Epidermal melanocyte (primary cell): ENCODE measurements around the gene GPR137B.
"Not testable (repeated sequence)": the region's sequence is repeated elsewhere in the genome, so short reads cannot be mapped to it uniquely, and the experiment has no call there.

Experiments used
- DNase-seq: peaks from one replicate; pipeline ENCODE4 v3.0.0; 2011; ENCODE audit warnings: low spot score; ENCODE audit not compliant: insufficient read length

Gene GPR137B

GRCh38 chr1:236144033-236144432 is 1.7 kb downstream of the GPR137B start:
- no peak for DNase-seq

- DNase-seq: no peak
Measured at GRCh38 chr1:236144446-236145150, 2.3 kb downstream of the GPR137B start.

DNA sequence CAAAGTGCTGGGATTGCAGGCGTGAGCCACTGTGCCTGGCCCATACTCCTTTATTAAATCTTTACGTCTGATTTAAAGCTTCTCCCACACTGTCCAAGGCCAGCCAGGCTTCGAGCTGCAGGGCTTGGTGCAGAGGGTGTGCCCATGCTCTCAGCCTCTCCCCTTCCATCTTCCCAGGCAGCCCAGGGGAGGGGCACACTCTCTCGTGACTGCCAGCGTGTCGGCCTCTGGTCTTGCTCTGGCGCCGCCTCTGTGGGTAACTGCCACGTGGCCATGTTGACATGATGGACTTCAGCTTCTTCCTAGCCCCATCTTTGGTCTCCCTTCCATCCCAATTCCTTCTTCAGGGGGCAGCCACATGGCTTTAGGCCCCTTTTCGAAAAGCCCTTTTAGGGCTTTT is 4.7 kb downstream of the GPR137B start:
- no peak for DNase-seq

DNA sequence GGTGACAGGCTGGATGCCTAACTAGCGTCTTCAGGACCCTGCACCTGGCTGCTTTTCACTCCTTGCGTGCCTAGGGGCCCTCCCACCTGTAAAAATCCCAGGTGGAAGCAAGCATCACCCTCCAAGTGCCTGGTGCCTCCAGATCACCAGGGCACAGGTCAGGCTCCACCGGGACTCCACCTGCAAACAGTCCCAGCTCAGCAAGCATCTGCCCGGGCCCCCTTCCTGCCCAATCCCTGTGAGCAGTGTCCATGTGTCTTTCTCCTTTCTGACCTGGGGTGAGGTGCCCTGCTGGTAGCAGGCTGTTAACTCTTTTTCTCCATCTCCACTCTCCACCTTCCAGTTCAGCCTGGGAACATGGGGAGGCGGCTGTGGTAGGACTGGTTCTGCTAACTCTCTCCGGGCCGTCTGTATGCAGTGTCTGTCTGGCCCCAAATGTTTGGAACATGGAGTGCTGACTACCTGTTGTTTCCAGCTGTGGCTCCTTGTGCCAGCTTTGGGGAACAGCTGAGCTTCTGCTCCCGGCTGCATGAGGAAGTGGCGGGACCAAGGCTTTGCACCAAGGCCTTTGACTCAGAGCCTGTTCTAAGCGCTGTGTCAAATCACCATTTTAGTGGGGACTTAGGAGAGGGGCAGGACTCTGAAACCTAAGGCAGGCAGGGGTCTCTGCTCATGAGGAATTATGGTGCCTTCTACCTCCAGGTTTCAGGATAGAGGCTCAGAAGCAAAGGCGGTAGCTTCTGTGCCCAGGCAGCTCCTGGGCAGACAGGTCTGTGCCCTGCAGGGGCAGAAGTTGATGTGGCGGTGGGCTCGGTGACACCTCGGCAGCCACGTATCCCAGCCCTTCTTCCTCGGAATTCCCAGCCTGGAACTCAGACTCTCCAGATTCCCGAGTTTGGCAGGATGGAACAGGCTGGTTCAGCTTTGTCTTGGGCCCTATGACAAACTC is 5.5 kb downstream of the GPR137B start:
- no peak for DNase-seq

DNA sequence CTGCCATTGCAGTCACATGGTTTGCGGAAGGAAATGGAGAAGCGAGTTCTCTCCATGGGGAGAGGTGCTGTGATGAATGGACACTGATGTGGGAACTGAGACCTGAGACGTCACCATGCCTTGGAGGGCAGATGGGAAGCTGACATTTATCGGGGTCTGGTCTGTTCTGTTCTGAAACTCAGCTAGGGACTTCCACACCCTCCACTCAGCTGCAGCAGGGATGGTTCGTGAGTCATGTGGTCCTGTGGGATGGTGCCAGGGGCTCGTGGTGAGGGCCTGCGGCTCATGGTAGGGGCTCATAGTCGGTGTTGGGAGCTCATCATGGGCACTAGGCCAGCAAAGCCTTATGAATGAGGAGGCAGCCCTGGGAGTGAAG is 6.1 kb downstream of the GPR137B start:
- peak; percentile 91 for DNase-seq

- DNase-seq: no peak
Measured at GRCh38 chr1:236149003-236149595, 6.8 kb downstream of the GPR137B start.

GRCh38 chr1:236149696-236150228 is 7.4 kb downstream of the GPR137B start:
- no peak for DNase-seq

DNA sequence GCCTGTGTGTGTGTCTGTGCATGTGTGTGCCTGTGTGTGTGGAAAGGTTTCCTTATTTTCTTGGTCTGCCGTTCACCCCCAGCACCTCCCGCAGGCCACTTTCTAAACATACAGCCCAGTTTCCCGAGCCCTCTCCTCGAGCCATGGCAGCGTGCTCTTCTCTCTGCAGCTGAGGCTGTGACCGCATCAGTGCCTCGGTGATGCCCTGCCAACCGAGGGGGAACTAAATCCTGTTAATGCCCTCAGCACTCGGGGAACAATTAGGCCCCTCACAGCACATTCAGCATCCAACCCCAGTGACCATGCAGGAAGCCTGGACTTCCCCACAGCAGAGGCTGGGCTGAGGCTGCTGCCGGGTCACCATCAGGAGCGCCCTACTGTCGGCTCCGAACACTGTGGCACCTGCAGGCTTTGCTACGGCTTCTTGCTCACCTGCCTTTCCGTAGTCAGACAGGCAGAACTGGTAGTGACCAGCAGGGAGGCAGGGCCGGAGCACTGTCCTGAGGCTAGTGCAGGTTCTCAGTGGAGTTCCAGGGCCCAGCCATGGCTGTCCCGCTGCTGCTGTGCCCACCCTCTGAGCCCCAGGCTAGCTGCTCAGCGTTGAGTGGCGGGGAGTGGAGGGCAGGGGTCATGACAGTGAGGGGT is 8.1 kb downstream of the GPR137B start:
- no peak for DNase-seq

DNA sequence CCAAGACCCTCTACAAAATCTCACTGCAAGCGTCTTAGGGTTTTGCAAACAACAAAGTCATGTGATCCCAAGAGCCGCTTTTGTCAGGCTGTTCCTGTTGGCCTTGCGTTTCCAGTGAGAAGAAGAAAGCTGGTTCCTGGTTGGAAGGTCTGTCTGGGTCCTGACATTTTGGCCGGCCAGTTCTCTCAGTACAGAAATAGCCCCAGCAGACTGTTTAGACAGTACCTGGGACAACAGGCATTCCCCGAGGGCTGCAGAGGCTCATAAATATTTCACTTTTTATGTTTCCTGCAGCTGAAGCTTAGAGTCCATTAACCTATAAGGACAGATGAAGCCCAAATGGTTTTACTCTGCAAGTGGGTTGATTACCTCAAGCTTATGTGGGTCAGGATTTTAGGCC is 8.6 kb downstream of the GPR137B start:
- no peak for DNase-seq

DNA sequence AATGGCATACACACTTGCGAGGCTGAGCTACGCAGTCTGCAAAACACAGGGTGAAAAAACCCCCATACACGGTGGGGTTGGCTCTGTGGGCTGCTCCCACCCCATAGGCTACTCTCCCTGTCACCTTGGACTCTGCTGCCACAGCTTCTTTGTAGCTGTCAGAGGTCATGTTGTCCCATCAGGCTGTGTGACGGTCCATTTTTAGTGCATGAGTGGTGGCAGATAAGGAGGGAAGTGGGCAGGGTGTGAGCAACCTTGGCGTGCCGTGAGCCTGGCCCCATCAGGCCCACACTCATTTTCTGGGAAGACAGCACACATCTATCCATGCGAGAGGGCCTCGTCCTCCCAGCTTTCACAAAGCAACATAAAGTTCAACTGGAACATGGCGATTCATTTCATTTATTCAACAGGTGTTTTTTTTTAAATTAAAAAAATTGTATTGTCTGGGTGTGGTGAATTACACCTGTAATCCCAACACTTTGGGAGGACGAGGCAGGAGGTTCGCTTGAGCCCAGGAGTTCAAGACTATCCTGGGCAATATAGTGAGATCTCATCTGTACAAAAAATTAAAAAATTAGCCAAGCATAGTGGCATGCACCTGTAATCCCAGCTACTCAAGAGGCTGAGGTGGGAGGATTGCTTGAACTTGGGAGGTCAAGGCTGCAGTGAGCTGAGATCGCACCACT is 9.5 kb downstream of the GPR137B start:
- no peak for DNase-seq

- no peak for DNase-seq
Measured at GRCh38 chr1:236154126-236154525, 11.8 kb downstream of the GPR137B start.

DNA sequence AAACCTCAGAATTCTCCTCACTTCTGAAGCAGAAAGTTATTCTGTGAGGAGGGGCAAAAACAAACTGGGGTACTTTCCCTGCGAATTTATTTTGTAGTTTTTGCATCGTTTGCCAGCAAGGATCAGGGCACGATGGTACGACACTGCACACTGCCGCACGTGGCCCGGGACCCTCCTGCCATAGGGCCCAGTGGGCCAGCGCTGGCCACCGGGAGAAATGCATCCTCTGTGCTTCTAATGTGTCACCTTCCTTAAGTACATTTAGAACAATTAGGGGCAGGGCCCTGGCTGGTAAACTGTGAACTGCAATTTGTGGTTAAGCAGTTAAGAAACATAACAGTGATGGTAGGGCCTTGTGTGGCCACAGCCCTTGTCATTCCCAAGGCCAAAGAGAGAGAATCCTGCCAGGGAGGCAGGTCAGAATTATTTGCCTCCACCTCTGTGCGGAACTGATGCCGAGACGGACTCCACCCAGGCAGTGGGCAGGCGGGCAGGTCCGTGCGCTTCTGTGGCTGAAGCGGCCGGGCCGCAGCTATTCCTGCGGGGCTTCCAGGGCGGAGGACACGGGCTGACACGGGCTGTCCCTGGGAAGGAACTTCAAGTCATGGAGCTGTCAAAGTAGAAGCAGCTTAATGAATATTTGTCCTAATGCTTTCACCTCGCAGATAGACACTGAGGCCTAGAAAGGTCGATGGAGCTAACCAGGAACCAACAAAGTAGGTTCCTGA is 12.5 kb downstream of the GPR137B start:
- no peak for DNase-seq

GRCh38 chr1:236155399-236155767 is 13.0 kb downstream of the GPR137B start:
- no peak for DNase-seq

- DNase-seq: no peak
Measured at GRCh38 chr1:236155841-236156503, 13.6 kb downstream of the GPR137B start.

DNA sequence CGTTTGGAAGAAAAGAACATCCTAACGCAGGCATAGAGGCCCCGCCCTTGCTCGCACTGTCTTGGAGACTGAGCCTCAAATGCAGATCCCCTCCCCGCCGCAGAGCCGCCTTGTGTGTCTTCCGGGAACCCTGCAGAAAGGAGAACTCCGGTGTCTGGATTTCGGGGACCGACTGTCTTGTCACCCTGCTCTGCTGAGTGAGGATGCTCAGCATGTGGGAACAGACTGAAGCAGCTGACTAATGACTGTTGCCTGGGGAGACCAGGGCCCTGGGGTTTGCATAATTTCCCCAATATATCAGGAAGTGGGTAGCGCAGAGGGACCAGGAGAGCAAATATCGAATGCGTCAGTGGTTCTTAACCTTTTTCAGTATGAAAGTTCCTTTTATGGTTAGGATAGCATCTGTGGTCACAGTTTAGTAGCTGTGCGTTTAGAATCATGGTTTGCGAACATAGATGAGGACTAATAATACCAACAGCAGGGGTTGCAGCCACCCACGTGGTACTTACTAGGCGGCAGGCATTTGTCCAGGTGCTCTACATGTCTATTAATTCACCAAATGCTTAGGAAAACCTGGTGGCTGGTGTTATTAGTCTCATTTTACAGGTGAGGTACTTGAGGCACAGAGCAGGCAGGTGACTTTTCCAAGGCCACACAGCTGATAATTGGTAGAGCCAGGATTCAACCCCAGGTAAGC is 14.3 kb downstream of the GPR137B start:
- no peak for DNase-seq

- DNase-seq: not testable (repeated sequence)
Measured at GRCh38 chr1:236158072-236158471, 15.7 kb downstream of the GPR137B start.

DNA sequence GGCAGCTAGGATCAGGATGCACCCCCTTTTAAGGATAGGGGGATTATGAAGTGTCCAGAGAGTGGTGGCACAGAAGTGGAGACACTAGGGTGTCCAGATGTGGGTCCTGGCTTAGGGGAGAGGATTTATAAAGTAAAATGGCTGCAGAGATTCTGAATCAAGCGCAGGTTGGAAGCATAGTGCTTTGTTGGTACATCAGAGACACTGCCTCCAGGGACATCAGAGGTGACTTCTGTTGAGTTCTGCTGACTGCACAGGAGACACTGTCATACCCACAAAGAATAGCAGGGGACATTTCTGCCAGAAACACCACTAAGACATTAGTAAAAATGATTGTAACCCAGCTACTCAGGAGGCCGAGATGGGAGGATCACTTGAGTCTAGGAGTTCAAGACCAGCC is 16.4 kb downstream of the GPR137B start:
- DNase-seq: no peak

- DNase-seq: no peak
Measured at GRCh38 chr1:236159704-236160539, 17.6 kb downstream of the GPR137B start.
